HG03442 (cell line): ENCODE measurements around the gene STUB1.
"Not testable (repeated sequence)": the region's sequence is repeated elsewhere in the genome, so short reads cannot be mapped to it uniquely, and the experiment has no call there.

Source experiments
- ATAC-seq: cut with Tn5 transposase; IDR thresholded peaks from one replicate; pipeline ENCODE4 v1.9.1; 2021; ENCODE audit warnings: mild to moderate bottlenecking, moderate library complexity; ENCODE audit not compliant: unreplicated experiment

STUB1 gene

DNA sequence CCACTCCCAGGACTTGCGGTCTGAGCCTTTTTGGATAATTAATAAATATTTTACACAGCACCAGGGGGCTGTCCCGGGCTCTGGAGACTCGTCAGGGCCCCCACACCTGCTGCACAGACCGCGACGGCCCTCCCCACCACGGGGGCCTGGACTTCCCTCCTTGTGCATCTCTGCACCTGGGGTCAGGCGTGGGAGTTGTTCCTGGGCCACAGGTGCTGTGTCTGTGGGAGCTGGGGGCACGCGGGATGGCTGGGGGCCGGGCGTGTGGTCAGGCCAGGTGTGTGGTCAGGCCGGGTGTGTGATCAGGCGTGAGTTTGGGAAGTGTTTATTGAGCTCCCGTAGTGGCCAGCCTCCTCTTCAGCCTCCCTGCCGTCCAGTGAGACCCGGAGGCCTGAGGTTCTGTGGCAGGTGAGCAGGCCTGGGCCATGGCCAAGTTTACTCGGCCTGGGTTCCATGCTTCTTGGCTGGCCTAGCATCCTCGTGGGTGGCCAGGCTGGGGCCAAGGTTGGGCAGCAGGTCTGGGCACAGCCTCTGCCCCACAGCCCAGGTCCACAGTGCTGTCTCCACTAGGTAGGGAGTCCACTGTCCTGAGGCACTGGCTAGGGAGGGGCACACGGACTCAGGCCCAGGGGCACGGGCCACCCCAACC is 1.9 kb upstream of the STUB1 start:
- no peak for ATAC-seq

DNA sequence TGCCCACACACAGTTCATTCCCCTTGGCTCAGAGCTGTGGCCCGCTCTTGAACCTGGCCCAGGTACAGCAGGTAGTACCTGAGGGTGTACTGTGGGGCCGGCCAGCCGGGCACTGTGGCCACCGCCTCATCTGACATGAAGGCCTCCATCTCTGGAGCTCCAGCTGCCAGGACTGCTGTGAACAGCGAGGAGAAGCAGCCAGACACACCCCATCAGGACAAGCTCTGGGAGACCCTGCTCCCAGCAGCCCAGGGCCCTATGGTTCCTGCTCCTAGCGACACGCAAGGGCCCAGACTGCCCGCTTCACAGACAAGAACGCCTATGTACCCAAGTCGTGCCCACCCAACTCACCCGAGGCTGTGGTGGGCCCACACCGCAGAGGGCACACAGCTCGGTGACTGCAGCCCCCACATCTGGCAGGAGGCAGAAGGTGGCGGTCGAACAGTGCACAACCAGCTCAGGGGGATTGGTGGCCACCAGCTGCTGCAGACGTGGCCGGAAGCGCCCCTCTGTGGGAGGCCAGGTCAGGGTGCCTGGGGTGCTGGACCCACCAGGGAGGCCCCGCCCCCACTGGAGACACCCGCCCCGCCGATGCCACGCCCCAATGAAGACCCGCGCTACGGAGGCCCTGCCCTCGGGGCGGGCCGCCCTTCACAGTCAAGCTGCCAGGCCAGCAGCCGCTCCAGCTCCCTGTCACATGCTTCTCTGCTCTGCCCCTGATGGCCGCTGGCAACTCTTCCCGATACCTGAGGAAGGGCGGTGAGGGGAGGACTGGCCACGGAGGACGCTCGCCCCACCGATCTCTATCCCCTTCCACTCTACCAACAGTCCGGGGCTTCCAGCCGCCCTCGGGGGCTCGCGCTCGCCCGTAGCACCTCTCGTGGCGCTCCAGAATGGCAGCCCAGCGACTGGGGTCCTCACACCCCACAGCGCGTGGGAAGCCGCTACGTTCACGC is 1.1 kb upstream of the STUB1 start:
- no peak for ATAC-seq

- ATAC-seq: no peak
These were observed 375 bp downstream of the STUB1 start for GRCh38 chr16:680625-680945.

DNA sequence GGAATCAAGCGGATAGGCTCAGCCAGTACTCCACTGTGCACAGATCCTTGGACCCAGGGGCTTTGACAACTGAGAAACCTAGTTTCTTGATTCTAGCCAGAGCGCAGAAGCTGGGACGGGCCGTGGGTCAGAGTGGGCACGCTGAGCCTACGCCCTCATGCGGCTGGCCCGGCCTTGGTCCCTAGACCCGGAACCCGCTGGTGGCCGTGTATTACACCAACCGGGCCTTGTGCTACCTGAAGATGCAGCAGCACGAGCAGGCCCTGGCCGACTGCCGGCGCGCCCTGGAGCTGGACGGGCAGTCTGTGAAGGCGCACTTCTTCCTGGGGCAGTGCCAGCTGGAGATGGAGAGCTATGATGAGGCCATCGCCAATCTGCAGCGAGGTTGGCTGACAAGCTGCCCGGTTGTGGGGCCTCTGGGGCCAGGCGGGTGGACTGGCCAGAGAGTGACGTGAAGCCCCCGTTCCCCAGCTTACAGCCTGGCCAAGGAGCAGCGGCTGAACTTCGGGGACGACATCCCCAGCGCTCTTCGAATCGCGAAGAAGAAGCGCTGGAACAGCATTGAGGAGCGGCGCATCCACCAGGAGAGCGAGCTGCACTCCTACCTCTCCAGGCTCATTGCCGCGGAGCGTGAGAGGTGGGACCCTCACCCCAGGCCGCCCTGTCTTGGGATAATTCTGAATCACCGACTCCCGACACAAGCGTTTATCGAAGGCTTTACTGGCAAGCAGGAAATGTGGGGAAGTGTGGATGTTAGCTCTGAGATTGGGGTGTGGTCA is 946 bp downstream of the STUB1 start:
- no peak for ATAC-seq

GRCh38 chr16:681746-682427 is 1.7 kb downstream of the STUB1 start:
- ATAC-seq: no peak

GRCh38 chr16:682493-683395 is 2.5 kb downstream of the STUB1 start:
- no peak for ATAC-seq

- no peak for ATAC-seq
These were observed 3.3 kb downstream of the STUB1 start for GRCh38 chr16:683396-684070.

- ATAC-seq: peak; percentile 56
These were observed 4.0 kb downstream of the STUB1 start, which contains the start of gene JMJD8 for GRCh38 chr16:684071-684794. TSS of gene JMJD8 (minus strand) at chr16:684334. CDS start at chr16:684319, 15 bp downstream.

DNA sequence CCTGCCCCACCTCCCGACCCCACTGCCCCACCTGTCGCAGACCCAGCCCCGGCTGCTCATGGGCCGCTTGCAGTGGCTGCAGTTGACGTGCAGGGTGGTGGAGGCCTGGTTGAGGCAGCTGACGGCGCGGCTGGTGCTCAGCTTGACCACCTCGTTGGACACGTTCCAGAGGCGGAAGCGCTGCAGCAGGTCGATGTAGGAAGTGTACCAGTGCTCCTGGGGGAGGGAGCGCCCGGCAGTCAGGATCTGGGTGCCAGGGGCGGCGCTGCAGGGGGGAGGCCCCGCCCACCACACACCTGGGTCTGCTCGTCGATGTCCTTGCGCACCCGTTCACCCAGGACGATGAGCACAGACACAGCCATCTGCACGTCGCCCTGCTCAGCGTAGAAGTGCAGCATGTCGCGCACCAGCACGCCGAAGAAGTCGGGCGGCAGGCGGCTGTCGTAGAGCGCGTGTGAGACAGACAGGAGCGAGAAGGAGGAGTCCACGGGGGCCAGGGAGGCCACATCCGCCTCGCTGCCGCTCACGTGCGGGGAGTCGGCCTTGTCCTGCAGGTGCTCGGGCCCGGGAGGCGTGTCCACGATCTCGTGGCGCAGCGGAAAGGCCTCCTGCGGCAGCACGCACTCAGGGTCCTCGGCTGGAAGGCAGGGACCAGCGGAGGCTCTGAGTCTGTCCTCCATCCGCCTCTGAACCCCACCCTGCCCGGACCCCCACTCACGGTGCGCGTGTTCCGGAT is 4.9 kb downstream of the STUB1 start:
- no peak for ATAC-seq

DNA sequence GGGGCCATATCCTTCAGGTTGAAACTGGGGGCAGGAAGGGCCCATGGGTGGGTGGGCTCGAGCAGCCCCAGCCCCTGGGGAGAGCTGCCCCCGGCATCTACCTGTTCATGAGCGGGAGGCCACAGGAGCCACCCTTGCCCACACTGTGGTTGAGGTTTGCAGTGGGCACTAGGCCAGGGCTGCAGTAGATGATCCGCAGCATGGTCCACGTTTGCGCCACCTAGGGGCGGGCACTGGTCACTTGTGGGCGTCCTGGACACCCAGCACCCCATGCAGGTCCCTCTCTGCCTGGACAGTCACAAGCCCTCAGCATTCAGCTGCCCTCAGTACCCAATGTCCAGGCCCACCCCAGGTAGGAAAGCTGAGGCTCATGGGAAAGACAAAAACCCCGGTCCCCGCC is 5.8 kb downstream of the STUB1 start:
- ATAC-seq: no peak

DNA sequence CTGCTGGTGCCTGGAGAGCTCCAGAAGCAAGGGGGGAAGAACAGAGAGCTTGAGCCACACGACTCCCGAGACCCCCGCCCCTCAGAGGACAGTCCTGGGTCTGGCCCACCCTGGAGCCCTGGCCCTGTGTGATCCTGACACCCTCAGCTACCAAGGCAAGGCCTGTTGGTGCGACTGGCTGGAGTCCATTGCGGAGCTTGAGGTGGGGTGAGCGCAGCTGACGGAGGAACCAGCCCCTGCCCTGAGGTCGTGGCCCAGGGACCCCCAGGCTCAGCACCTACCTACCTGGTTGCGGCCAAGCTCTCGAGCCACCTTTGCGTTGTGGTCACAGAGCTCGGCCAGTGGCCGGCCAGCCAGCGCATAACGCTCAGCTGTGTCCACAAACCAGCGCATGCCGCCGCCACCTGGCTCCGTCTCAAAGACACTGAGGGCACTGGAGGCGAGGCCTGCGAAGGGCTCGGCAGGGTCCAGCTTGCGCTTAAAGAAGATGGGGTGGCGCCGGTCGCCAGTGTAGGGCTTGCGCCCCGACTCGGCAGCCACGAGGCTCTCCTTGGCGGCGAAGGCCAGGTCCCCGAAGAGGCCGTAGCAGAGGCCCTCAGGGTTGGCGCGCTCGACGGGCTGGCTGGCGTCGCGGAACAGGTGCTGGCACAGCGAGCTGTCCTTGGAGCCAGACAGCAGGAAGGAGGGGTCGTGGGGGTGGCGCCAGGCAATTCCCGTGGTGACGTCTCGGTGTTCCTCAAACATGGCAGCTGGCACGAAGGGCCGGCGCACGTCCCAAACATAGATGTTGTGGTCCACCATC is 6.5 kb downstream of the STUB1 start:
- no peak for ATAC-seq

DNA sequence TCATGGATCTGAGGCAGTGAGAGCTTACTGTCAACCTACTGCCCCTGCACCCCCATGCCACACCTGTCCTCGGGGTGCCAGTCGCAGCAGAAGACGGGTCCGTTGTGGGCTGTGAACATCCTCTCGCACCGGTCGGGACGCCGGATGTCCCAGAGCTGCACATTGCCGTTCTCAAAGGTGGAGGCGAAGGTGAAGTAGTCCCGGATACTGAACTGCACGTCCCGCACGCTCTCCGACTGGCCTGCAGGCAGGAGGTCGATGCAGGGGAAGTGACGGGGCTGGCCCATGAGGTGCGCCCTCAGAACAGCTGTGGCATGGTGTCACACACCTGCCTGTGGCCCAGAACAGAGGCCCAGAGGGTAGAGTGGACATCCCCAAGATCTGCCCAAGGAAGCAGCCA is 7.3 kb downstream of the STUB1 start:
- ATAC-seq: no peak

DNA sequence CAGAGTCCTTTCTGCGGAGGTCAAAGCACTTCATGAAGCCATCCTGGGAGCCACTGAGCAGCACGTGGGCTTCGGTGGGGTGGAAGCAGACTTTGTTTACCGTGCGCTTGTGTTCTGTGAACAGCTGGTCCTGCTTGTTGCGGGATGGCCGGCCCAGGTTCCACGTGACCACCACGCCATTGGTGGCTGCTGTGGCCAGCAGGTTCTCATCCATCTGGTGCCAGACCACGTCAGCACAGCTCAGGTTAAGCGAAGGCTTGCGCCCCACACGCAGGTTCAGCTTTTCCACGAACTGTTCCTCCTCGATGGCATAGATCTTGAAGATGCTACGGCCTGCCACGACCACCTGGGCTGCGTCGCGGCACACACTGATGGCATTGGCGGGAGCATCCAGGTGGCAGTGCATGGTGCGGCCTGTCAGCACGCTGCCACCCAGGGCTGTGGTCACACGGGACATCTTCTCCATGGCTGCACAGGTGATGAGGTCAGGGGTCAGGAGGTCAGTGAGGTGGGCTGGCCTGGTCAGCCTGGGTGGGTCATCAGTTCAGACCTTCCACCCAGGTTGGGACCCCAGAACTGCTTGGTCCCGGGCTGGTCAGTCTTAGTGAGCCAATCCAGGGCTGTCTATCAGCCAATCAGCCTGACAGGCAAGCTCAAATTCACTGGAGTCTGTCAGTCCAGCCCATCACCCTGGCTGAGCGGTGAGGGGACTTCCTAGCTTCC is 9.1 kb downstream of the STUB1 start:
- no peak for ATAC-seq

DNA sequence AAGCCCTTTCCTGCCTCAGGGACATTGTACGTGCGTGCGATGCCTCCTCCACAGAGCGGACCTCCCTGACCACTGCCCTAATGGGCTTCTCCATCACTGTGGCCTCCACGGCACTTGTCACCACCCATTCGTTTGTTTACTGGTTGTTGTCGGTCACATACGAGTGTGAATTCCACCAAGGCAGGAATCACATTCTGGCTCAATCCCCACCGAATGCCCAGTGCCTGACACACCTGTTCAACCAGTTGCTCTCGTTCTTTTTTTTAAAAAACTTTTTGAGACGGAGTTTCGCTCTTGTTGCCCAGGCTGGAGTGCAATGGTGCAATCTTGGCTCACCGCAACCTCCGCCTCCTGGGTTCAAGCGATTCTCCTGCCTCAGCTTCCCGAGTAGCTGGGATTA is 11.0 kb downstream of the STUB1 start:
- ATAC-seq: not testable (repeated sequence)

- ATAC-seq: no peak
These were observed 12.3 kb downstream of the STUB1 start for GRCh38 chr16:692356-693108.

DNA sequence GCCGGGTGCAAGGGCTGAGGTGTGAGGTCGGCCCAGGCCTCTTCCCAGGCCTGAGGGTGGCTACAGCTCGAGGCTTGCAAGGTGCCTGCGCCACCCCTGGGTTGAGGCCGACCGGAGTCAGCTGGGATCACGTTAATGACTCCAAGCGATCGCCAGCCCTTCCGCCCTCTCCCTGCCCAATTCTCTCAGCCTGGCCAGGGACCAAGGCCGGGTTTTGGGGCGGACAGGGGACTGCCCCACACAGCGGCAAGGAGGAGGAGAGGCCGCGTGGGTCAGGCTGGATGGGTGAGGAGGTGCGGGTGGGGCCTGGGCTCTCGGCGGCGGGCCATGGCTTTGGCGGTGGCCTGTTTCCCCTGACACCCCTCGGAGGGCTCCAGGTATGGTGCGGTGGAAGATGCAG is 13.2 kb downstream of the STUB1 start:
- ATAC-seq: no peak
